Stimulated activated naive B cell treated with anti-CD40 and anti-IgM and Interleukin-4, amounts not matched to agents 10 μg/mL and 1 μg/mL and 100 μg/mL, for 72 hours (primary cell): ENCODE results near the gene MYLK.

Source experiments
- ATAC-seq, 2 donors: fragments of 150-1000 bp; cut with Tn5 transposase; replicated peaks; 2 replicates each; pipeline ENCODE4 v1.10.0; 2021; ENCODE audit warnings: moderate library complexity in 1 of 2
- DNase-seq: peaks from one replicate; pipeline ENCODE4 v3.0.0; 2021
- H3K27ac Mint-ChIP-seq: one replicate; pipeline ENCODE4 v1.8.0; 2022; ENCODE audit warnings: mild to moderate bottlenecking, mixed read lengths
- H3K27me3 Mint-ChIP-seq, 2 donors: one replicate each; pipeline ENCODE4 v1.8.0; 2022; ENCODE audit warnings: mixed read lengths in 2 of 2
- H3K36me3 Mint-ChIP-seq, 2 donors: one replicate each; pipeline ENCODE4 v1.8.0; 2022; ENCODE audit warnings: mixed read lengths in 2 of 2, mild to moderate bottlenecking in 1 of 2
- H3K4me1 Mint-ChIP-seq, 2 donors: one replicate each; pipeline ENCODE4 v1.8.0; 2022; ENCODE audit warnings: mixed read lengths in 2 of 2, mild to moderate bottlenecking in 1 of 2
- H3K4me3 Mint-ChIP-seq, 2 donors: one replicate each; pipeline ENCODE4 v1.8.0; 2022; ENCODE audit warnings: mild to moderate bottlenecking in 2 of 2, mixed read lengths in 2 of 2, moderate library complexity in 1 of 2
- H3K9me3 Mint-ChIP-seq, 2 donors: one replicate each; pipeline ENCODE4 v1.8.0; 2022; ENCODE audit warnings: mixed read lengths in 2 of 2, mild to moderate bottlenecking in 1 of 2

Gene MYLK

GRCh38 chr3:123802007-123802625 is 82.0 kb downstream of the MYLK start:
- H3K36me3 Mint-ChIP-seq: no peaks in the 10 kb centered on the region
- no peak overlapping the region for H3K27ac Mint-ChIP-seq
- H3K27me3 Mint-ChIP-seq: peaks cover 0 to 8% of the 10 kb centered on the region in 2 donors

GRCh38 chr3:123801474-123801873 is 82.7 kb downstream of the MYLK start:
- DNase-seq: no peak
- H3K9me3 Mint-ChIP-seq: no peaks in the 10 kb centered on the region
- no peak overlapping the region for H3K4me3 Mint-ChIP-seq
- no peak overlapping the region for H3K27ac Mint-ChIP-seq
- no peaks in the 10 kb centered on the region for H3K4me1 Mint-ChIP-seq
- peaks cover 0 to 8% of the 10 kb centered on the region in 2 donors for H3K27me3 Mint-ChIP-seq
- no peaks in the 10 kb centered on the region for H3K36me3 Mint-ChIP-seq
- no peak for ATAC-seq

More at GRCh38 chr3:123802007-123802625, 82.0 kb downstream of the MYLK start:
- no peak for DNase-seq
- Mint-ChIP-seq H3K9me3 (no peaks in the 10 kb centered on the region), H3K4me3 (no peak overlapping the region), H3K4me1 (no peaks in the 10 kb centered on the region)
- no peak for ATAC-seq

- H3K27me3 Mint-ChIP-seq: peaks cover 0 to 8% of the 10 kb centered on the region in 2 donors
- no peak overlapping the region for H3K4me3 Mint-ChIP-seq
- DNase-seq: no peak
- no peaks in the 10 kb centered on the region for H3K9me3 Mint-ChIP-seq
- no peaks in the 10 kb centered on the region for H3K36me3 Mint-ChIP-seq
- no peak overlapping the region for H3K27ac Mint-ChIP-seq
- no peak for ATAC-seq
- H3K4me1 Mint-ChIP-seq: no peaks in the 10 kb centered on the region
Observed at GRCh38 chr3:123800362-123800682, 83.8 kb downstream of the MYLK start.

- DNase-seq: no peak
- ATAC-seq: no peak
- H3K9me3 Mint-ChIP-seq: no peaks in the 10 kb centered on the region
- no peaks in the 10 kb centered on the region for H3K36me3 Mint-ChIP-seq
- H3K4me1 Mint-ChIP-seq: no peaks in the 10 kb centered on the region
- H3K4me3 Mint-ChIP-seq: no peak overlapping the region
- peaks cover 0 to 7% of the 10 kb centered on the region in 2 donors for H3K27me3 Mint-ChIP-seq
- H3K27ac Mint-ChIP-seq: no peak overlapping the region
Observed at GRCh38 chr3:123799544-123800361, 84.4 kb downstream of the MYLK start.

- DNase-seq (no peak), ATAC-seq (no peak)
- peaks cover 0 to 3% of the 10 kb centered on the region in 2 donors for H3K27me3 Mint-ChIP-seq
- H3K27ac Mint-ChIP-seq: no peak overlapping the region
- no peak overlapping the region for H3K4me3 Mint-ChIP-seq
- H3K36me3 Mint-ChIP-seq: no peaks in the 10 kb centered on the region
- H3K4me1 Mint-ChIP-seq: no peaks in the 10 kb centered on the region
- H3K9me3 Mint-ChIP-seq: no peaks in the 10 kb centered on the region
Observed at GRCh38 chr3:123798550-123798949, 85.6 kb downstream of the MYLK start.

- ATAC-seq: no peak
- H3K4me3 Mint-ChIP-seq: no peak overlapping the region
- no peaks in the 10 kb centered on the region for H3K36me3 Mint-ChIP-seq
- no peaks in the 10 kb centered on the region for H3K9me3 Mint-ChIP-seq
- no peak overlapping the region for H3K27ac Mint-ChIP-seq
- DNase-seq: no peak
- H3K27me3 Mint-ChIP-seq: peaks cover 0 to 3% of the 10 kb centered on the region in 2 donors
- no peaks in the 10 kb centered on the region for H3K4me1 Mint-ChIP-seq
Observed at GRCh38 chr3:123795471-123796251, 88.5 kb downstream of the MYLK start.

- H3K9me3 Mint-ChIP-seq: no peaks in the 10 kb centered on the region
- ATAC-seq (no peak), DNase-seq (no peak)
- H3K27ac Mint-ChIP-seq: no peak overlapping the region
- no peaks in the 10 kb centered on the region for H3K36me3 Mint-ChIP-seq
- H3K4me3 Mint-ChIP-seq: no peak overlapping the region
- no peaks in the 10 kb centered on the region for H3K27me3 Mint-ChIP-seq
- H3K4me1 Mint-ChIP-seq: no peaks in the 10 kb centered on the region
Observed at GRCh38 chr3:123793425-123793824, 90.7 kb downstream of the MYLK start.

- Mint-ChIP-seq H3K4me3 (no peak overlapping the region), H3K27me3 (no peaks in the 10 kb centered on the region), H3K9me3 (no peaks in the 10 kb centered on the region), H3K4me1 (no peaks in the 10 kb centered on the region), H3K36me3 (no peaks in the 10 kb centered on the region), H3K27ac (no peak overlapping the region)
- no peak for DNase-seq
- ATAC-seq: no peak
Observed at GRCh38 chr3:123792473-123793201, 91.5 kb downstream of the MYLK start.

- DNase-seq (no peak), ATAC-seq (no peak)
- no peaks in the 10 kb centered on the region for H3K27me3 Mint-ChIP-seq
- no peaks in the 10 kb centered on the region for H3K4me1 Mint-ChIP-seq
- no peak overlapping the region for H3K4me3 Mint-ChIP-seq
- H3K9me3 Mint-ChIP-seq: no peaks in the 10 kb centered on the region
- no peaks in the 10 kb centered on the region for H3K36me3 Mint-ChIP-seq
- no peak overlapping the region for H3K27ac Mint-ChIP-seq
Observed at GRCh38 chr3:123791898-123792297, 92.2 kb downstream of the MYLK start.

GRCh38 chr3:123791417-123791816 is 92.7 kb downstream of the MYLK start:
- ATAC-seq (no peak), DNase-seq (no peak)
- no peaks in the 10 kb centered on the region for H3K4me1 Mint-ChIP-seq
- H3K36me3 Mint-ChIP-seq: no peaks in the 10 kb centered on the region
- no peak overlapping the region for H3K27ac Mint-ChIP-seq
- no peaks in the 10 kb centered on the region for H3K27me3 Mint-ChIP-seq
- no peak overlapping the region for H3K4me3 Mint-ChIP-seq
- H3K9me3 Mint-ChIP-seq: no peaks in the 10 kb centered on the region

- Mint-ChIP-seq H3K27me3 (no peaks in the 10 kb centered on the region), H3K4me3 (no peak overlapping the region), H3K36me3 (no peaks in the 10 kb centered on the region), H3K27ac (no peak overlapping the region), H3K9me3 (no peaks in the 10 kb centered on the region), H3K4me1 (no peaks in the 10 kb centered on the region)
- DNase-seq: no peak
- no peak for ATAC-seq
Observed at GRCh38 chr3:123791073-123791370, 93.1 kb downstream of the MYLK start.

- Mint-ChIP-seq H3K36me3 (no peaks in the 10 kb centered on the region), H3K9me3 (no peaks in the 10 kb centered on the region), H3K4me1 (no peaks in the 10 kb centered on the region), H3K27me3 (no peaks in the 10 kb centered on the region), H3K27ac (no peak overlapping the region), H3K4me3 (no peak overlapping the region)
- DNase-seq (no peak), ATAC-seq (no peak)
Observed at GRCh38 chr3:123790254-123791072, 93.7 kb downstream of the MYLK start.

GRCh38 chr3:123789760-123790159 is 94.4 kb downstream of the MYLK start:
- no peaks in the 10 kb centered on the region for H3K27me3 Mint-ChIP-seq
- DNase-seq: no peak
- no peak overlapping the region for H3K4me3 Mint-ChIP-seq
- no peak for ATAC-seq
- no peaks in the 10 kb centered on the region for H3K9me3 Mint-ChIP-seq
- no peak overlapping the region for H3K27ac Mint-ChIP-seq
- H3K4me1 Mint-ChIP-seq: no peaks in the 10 kb centered on the region
- no peaks in the 10 kb centered on the region for H3K36me3 Mint-ChIP-seq

- Mint-ChIP-seq H3K4me1 (no peaks in the 10 kb centered on the region), H3K27me3 (no peaks in the 10 kb centered on the region), H3K27ac (no peak overlapping the region), H3K9me3 (no peaks in the 10 kb centered on the region), H3K36me3 (no peaks in the 10 kb centered on the region), H3K4me3 (no peak overlapping the region)
- DNase-seq (no peak), ATAC-seq (no peak)
Observed at GRCh38 chr3:123789160-123789559, 95.0 kb downstream of the MYLK start.
